ENCODE results near the gene RRAD.

Gene RRAD

GRCh38 chr16:66968847-66969246 is 43.5 kb upstream of the RRAD start:
- H3K4me1 ChIP-seq, result no peaks in the 10 kb centered on the region
- no peaks in the 10 kb centered on the region for H3K9me3 ChIP-seq
- H3K4me3 ChIP-seq (ENCODE audit: low read depth, low read length), result no peak overlapping the region
- H3K36me3 ChIP-seq, result no peaks in the 10 kb centered on the region
- DNase-seq, result no peak
- TF ChIP-seq, protein P1, sequence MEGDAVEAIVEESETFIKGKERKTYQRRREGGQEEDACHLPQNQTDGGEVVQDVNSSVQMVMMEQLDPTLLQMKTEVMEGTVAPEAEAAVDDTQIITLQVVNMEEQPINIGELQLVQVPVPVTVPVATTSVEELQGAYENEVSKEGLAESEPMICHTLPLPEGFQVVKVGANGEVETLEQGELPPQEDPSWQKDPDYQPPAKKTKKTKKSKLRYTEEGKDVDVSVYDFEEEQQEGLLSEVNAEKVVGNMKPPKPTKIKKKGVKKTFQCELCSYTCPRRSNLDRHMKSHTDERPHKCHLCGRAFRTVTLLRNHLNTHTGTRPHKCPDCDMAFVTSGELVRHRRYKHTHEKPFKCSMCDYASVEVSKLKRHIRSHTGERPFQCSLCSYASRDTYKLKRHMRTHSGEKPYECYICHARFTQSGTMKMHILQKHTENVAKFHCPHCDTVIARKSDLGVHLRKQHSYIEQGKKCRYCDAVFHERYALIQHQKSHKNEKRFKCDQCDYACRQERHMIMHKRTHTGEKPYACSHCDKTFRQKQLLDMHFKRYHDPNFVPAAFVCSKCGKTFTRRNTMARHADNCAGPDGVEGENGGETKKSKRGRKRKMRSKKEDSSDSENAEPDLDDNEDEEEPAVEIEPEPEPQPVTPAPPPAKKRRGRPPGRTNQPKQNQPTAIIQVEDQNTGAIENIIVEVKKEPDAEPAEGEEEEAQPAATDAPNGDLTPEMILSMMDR (IDR thresholded peaks at IDR 0.05; ENCODE audit: low read depth, low read length), result no peak
- no peaks in the 10 kb centered on the region for H3K27me3 ChIP-seq

DNA sequence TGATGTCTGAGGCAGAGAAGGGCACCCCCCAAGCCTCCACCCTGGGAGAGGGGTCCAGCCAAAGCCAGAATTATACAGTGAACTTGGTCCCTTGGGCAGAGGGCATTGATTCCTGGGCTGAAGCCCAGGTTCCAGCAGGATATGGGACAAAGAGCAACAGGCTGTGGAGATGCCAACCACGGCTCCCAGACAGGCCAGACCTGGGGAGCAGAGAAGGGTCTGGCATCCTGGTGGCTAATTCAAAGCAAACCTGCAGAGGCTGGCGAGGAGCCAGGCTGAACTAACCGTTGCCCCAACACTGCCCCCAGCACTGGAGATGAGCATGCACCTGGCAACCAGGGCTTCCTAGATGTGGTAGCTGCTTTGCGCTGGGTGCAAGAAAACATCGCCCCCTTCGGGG is 38.7 kb upstream of the RRAD start:
- TF ChIP-seq, protein P1 (IDR thresholded peaks at IDR 0.05; ENCODE audit: low read depth, low read length), result no peak
- Histone ChIP-seq H3K27me3 (no peaks in the 10 kb centered on the region), H3K4me3 (ENCODE audit: low read depth, low read length) (no peak overlapping the region), H3K4me1 (no peaks in the 10 kb centered on the region), H3K9me3 (no peaks in the 10 kb centered on the region), H3K36me3 (no peaks in the 10 kb centered on the region)
- peak; percentile 36 for DNase-seq

DNA sequence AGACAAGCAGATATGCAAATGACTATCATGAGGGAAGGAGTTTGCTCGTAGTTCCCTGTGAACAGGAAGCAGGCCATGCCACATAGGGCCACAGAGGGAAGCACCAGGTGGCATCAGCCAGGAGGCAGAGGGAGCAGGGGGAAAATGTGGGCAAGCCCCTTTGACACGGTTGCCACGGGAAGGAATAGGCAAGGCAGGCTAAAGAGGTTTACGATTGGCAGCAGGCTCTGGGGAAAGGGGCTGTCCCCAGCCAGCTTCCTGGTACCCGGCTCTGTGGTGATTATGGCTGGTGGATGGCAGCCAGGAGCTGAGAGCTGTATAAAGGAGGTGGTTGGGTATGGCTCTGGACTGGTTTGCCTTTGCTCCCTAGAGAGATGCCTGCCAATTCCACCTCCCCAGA is 36.6 kb upstream of the RRAD start:
- H3K27me3 ChIP-seq, result no peaks in the 10 kb centered on the region
- no peak overlapping the region for H3K4me3 ChIP-seq (ENCODE audit: low read depth, low read length)
- no peaks in the 10 kb centered on the region for H3K36me3 ChIP-seq
- DNase-seq, result peak; percentile 47
- no peaks in the 10 kb centered on the region for H3K9me3 ChIP-seq
- TF ChIP-seq, protein P1 (IDR thresholded peaks at IDR 0.05; ENCODE audit: low read depth, low read length), result no peak
- H3K4me1 ChIP-seq, result no peaks in the 10 kb centered on the region

GRCh38 chr16:66961065-66961744 is 35.9 kb upstream of the RRAD start, which contains the start of gene CES3:
Gene CES3 (plus strand): TSS chr16:66961266. CDS start chr16:66961308, 42 bp downstream.
- Histone ChIP-seq H3K9me3 (no peaks in the 10 kb centered on the region), H3K27me3 (no peaks in the 10 kb centered on the region), H3K36me3 (no peaks in the 10 kb centered on the region), H3K4me1 (no peaks in the 10 kb centered on the region), H3K4me3 (ENCODE audit: low read depth, low read length) (peak within 1 kb of the TSS; percentile 36)
- peak; percentile 85 for DNase-seq
- TF ChIP-seq, protein P1 (IDR thresholded peaks at IDR 0.05; ENCODE audit: low read depth, low read length), result peak; percentile 95

DNA sequence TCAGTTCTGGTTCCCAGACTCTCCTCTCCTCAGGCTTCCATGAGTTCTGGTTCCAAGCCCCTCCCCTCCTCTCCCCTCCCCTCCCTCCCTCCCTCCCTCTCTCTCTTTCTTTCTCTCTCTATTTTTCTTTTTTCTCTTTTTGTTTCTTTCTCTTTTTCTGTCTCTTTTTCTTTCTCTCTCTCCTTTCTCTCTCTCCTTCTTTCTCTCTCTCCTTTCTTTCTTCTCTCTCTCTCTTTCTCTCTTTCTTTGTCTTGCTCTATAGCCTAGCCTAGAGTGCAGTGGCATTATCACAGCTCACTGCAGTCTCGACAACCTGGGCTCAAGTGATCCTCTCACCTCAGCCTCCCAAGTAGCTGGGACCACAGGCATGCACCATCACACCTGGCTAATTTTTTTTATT is 34.9 kb upstream of the RRAD start:
- no peaks in the 10 kb centered on the region for H3K36me3 ChIP-seq

GRCh38 chr16:66959704-66960161 is 34.4 kb upstream of the RRAD start:
- H3K27me3 ChIP-seq, result no peaks in the 10 kb centered on the region
- H3K4me3 ChIP-seq (ENCODE audit: low read depth, low read length), result no peak overlapping the region
- DNase-seq, result no peak
- no peaks in the 10 kb centered on the region for H3K36me3 ChIP-seq
- H3K9me3 ChIP-seq, result no peaks in the 10 kb centered on the region
- no peaks in the 10 kb centered on the region for H3K4me1 ChIP-seq
- TF ChIP-seq, protein P1 (IDR thresholded peaks at IDR 0.05; ENCODE audit: low read depth, low read length), result no peak

More for the DNA sequence above, 34.9 kb upstream of the RRAD start:
- H3K4me3 ChIP-seq (ENCODE audit: low read depth, low read length), result no peak overlapping the region
- H3K4me1 ChIP-seq, result no peaks in the 10 kb centered on the region
- no peak for DNase-seq
- TF ChIP-seq, protein P1 (IDR thresholded peaks at IDR 0.05; ENCODE audit: low read depth, low read length), result no peak
- no peaks in the 10 kb centered on the region for H3K27me3 ChIP-seq
- H3K9me3 ChIP-seq, result no peaks in the 10 kb centered on the region

Measured in BE2C (cell line).